Esophagus squamous epithelium (tissue), 4 donors: Measurements from ENCODE around the gene SH3BP5L.

ENCODE experiments used
- POLR2A ChIP-seq, 4 donors: fragments of 450-650 bp; IDR thresholded peaks; one replicate each; pipeline ENCODE4 v1.6.1; 2017; ENCODE audit warnings: antibody characterized with exemption in 4 of 4, mild to moderate bottlenecking in 4 of 4, moderate library complexity in 3 of 4
- TF ChIP-seq, protein P1 (sequence below), 6 experiments: fragments of 450-650 bp in 4 of 6; fragments of 200-600 bp in 2 of 6; sonication (generic) in 2 of 6; IDR thresholded peaks; one replicate each; pipeline ENCODE4 v1.5.1; 2016 to 2019; ENCODE audit warnings: antibody characterized with exemption in 6 of 6, mild to moderate bottlenecking in 4 of 6, moderate library complexity in 4 of 6

DNA sequence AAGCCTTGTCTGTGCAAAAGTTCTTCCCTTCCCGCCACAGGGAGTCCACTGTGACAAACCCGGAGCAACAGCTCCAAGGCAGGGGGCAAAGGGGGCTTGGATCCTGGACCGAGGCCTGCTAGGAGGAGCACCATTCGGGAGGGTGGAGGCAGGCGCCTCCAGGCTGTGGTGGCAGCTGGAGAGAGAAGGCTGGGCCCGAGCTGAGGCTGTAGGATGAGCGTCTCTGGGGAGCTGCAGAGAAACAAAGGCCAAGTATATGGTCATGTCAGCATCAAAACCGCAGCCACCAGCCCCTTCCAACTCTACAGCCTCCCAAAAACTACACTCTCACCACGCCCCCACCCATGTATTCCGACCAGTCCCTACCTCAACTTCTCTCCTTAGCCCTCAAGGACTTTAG is 579 bp downstream of the SH3BP5L start:
- TF ChIP-seq, protein P1, sequence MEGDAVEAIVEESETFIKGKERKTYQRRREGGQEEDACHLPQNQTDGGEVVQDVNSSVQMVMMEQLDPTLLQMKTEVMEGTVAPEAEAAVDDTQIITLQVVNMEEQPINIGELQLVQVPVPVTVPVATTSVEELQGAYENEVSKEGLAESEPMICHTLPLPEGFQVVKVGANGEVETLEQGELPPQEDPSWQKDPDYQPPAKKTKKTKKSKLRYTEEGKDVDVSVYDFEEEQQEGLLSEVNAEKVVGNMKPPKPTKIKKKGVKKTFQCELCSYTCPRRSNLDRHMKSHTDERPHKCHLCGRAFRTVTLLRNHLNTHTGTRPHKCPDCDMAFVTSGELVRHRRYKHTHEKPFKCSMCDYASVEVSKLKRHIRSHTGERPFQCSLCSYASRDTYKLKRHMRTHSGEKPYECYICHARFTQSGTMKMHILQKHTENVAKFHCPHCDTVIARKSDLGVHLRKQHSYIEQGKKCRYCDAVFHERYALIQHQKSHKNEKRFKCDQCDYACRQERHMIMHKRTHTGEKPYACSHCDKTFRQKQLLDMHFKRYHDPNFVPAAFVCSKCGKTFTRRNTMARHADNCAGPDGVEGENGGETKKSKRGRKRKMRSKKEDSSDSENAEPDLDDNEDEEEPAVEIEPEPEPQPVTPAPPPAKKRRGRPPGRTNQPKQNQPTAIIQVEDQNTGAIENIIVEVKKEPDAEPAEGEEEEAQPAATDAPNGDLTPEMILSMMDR (IDR thresholded peaks at IDR 0.05) = no peak
- no peak for TF ChIP-seq POLR2A (IDR thresholded peaks at IDR 0.05)
